Muscle layer of duodenum (tissue), 2 donors: ENCODE results near the gene ZNF107.
A peak's percentile ranks its signal among the peaks of the same experiment; 100 is the strongest.
"Not testable (repeated sequence)": the region's sequence is repeated elsewhere in the genome, so short reads cannot be mapped to it uniquely, and the experiment has no call there.

Experiments
- H3K27ac ChIP-seq: one replicate; pipeline ENCODE4 v1.7.0; 2013; ENCODE audit warnings: mild to moderate bottlenecking, low read length
- H3K27me3 ChIP-seq: one replicate; pipeline ENCODE4 v1.7.0; 2013; ENCODE audit warnings: low read depth, mild to moderate bottlenecking, control low read depth, low read length
- H3K36me3 ChIP-seq, 2 donors: one replicate each; pipeline ENCODE4 v1.7.0; 2013; ENCODE audit warnings: low read length in 2 of 2, control low read depth in 1 of 2, mild to moderate bottlenecking in 1 of 2; ENCODE audit not compliant: insufficient read depth in 2 of 2, control insufficient read depth in 1 of 2
- H3K4me1 ChIP-seq, 2 donors: one replicate each; pipeline ENCODE4 v1.7.0; 2013; ENCODE audit warnings: low read length in 2 of 2, mild to moderate bottlenecking in 2 of 2, control low read depth in 1 of 2, moderate library complexity in 1 of 2; ENCODE audit not compliant: insufficient read depth in 2 of 2, control insufficient read depth in 1 of 2
- H3K4me3 ChIP-seq, 2 donors: one replicate each; pipeline ENCODE4 v1.7.0; 2013; ENCODE audit warnings: low read length in 2 of 2, low read depth in 1 of 2, mild to moderate bottlenecking in 1 of 2
- H3K9me3 ChIP-seq, 2 donors: one replicate each; pipeline ENCODE4 v1.7.0; 2013; ENCODE audit warnings: low read length in 2 of 2, control low read depth in 1 of 2, mild to moderate bottlenecking in 1 of 2; ENCODE audit not compliant: control insufficient read depth in 1 of 2
- donor health status: healthy.

The ZNF107 gene

GRCh38 chr7:64686493-64687184, 20.7 kb downstream of the ZNF107 start:
- peaks cover 22 to 47% of the 10 kb centered on the region in 2 donors for H3K36me3 ChIP-seq
- H3K9me3 ChIP-seq: no peaks in the 10 kb centered on the region
- H3K27me3 ChIP-seq: no peaks in the 10 kb centered on the region
- no peak overlapping the region for H3K27ac ChIP-seq
- H3K4me1 ChIP-seq: peaks cover 0 to 5% of the 10 kb centered on the region in 2 donors
- H3K4me3 ChIP-seq: no peak overlapping the region

DNA sequence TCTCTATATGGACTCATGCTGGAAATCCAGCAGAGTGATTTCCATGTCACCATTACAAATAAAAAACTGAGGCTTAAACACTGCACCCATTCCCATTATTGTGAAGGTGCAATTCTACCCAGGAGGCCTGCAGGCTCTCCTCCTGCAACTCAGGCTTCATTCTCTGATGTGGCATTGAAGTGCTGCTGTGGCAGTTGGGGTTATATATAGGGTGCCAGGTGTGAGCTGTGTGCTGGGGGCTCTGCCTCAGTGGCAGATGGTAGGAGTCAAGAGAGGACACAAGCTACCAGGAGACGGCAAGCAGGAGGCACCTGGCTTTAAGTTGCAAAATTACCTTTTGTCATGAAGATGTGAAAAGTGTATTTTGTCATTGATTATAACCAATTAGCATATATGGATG, 21.3 kb downstream of the ZNF107 start:
- Histone ChIP-seq H3K4me3 (no peak overlapping the region), H3K9me3 (no peaks in the 10 kb centered on the region), H3K27ac (no peak overlapping the region), H3K27me3 (no peaks in the 10 kb centered on the region), H3K36me3 (peaks cover 22 to 47% of the 10 kb centered on the region in 2 donors), H3K4me1 (peaks cover 0 to 5% of the 10 kb centered on the region in 2 donors)

DNA sequence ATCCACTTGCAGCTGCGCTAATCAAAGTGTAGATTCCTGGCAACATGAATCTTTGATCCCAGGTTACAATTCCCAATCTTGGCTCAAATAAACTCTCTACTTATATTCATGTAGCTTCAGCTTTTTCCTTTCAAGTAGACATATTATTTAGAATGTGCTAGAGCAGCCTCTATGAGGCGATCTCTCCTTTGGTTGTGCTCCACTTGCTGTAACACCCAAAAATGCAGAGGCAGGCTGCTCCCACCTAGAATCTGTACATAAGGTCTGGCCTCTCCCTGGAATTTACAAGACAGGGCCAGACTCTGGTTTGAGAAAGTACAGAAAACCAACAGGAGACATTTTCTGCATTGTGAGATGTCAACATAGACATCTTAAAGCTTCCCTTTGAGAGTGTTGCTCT, 23.1 kb downstream of the ZNF107 start:
- peaks cover 20 to 37% of the 10 kb centered on the region in 2 donors for H3K36me3 ChIP-seq
- no peaks in the 10 kb centered on the region for H3K27me3 ChIP-seq
- no peaks in the 10 kb centered on the region for H3K9me3 ChIP-seq
- H3K4me1 ChIP-seq: peaks cover 0 to 5% of the 10 kb centered on the region in 2 donors
- H3K27ac ChIP-seq: no peak overlapping the region
- no peak overlapping the region for H3K4me3 ChIP-seq

GRCh38 chr7:64691831-64692230, 25.9 kb downstream of the ZNF107 start:
- H3K27me3 ChIP-seq: no peaks in the 10 kb centered on the region
- no peak overlapping the region for H3K27ac ChIP-seq
- H3K4me3 ChIP-seq: no peak overlapping the region
- no peaks in the 10 kb centered on the region for H3K9me3 ChIP-seq
- peaks cover 0 to 5% of the 10 kb centered on the region in 2 donors for H3K4me1 ChIP-seq
- H3K36me3 ChIP-seq: peaks cover under 1 to 20% of the 10 kb centered on the region in 2 donors

GRCh38 chr7:64697863-64698262, 31.9 kb downstream of the ZNF107 start:
- H3K27me3 ChIP-seq, H3K9me3 ChIP-seq, H3K27ac ChIP-seq, H3K4me3 ChIP-seq, H3K4me1 ChIP-seq: not testable (repeated sequence)
- H3K36me3 ChIP-seq: peaks cover 0 to 23% of the 10 kb centered on the region in 2 donors

GRCh38 chr7:64706625-64707292, 40.8 kb downstream of the ZNF107 start:
- peaks cover 42 to 50% of the 10 kb centered on the region in 2 donors for H3K9me3 ChIP-seq
- no peak overlapping the region for H3K27ac ChIP-seq
- no peaks in the 10 kb centered on the region for H3K27me3 ChIP-seq
- H3K4me3 ChIP-seq: peak overlapping the region in 1 of 2 donors; percentile 41
- H3K36me3 ChIP-seq: peaks cover 4 to 22% of the 10 kb centered on the region in 2 donors
- H3K4me1 ChIP-seq: no peaks in the 10 kb centered on the region

- not testable (repeated sequence) for H3K36me3 ChIP-seq, H3K4me3 ChIP-seq, H3K4me1 ChIP-seq, H3K27ac ChIP-seq, H3K27me3 ChIP-seq
- H3K9me3 ChIP-seq: peaks cover 0 to 12% of the 10 kb centered on the region in 2 donors
Observed at GRCh38 chr7:64717896-64718295, 52.0 kb downstream of the ZNF107 start.

DNA sequence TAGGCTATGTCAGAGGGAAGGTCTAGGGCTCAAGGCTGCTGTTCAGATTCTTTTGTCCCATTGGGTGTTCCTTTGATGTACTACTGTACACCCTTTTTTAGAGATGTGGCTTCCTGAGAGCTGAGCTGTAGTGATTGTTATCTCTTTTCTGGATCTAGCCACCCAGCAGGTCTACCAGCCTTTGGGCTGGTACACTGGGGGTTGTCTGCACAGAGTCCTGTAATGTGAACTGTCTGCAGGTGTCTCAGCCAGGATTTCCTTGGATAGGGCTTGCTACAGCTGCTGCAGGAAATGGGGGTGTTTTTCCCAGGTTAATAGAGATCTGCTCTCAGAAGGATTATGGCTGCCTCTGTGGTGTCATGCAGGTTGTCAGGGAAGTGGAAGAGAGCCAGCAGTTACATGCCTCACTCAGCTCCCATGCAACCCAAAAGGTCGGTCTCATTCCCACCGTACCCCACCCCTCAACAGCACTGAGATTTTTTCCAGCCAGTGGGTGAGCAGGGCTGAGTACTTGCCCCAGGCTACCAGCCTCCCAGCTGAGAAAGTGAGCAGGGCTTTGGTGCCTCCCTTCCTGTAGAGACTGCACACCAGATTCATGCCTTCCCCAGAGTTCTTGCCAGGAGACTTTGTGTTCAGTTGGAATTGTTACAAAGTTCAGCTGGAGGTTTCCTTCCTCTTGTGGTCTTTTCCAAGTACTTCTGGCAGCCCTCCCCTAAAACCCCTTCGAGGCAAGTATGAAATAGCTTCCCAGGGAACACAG, 63.3 kb downstream of the ZNF107 start:
- H3K4me3 ChIP-seq: no peak overlapping the region
- H3K27me3 ChIP-seq: no peaks in the 10 kb centered on the region
- peaks cover 0 to 6% of the 10 kb centered on the region in 2 donors for H3K9me3 ChIP-seq
- H3K36me3 ChIP-seq: no peaks in the 10 kb centered on the region
- no peaks in the 10 kb centered on the region for H3K4me1 ChIP-seq
- H3K27ac ChIP-seq: no peak overlapping the region

DNA sequence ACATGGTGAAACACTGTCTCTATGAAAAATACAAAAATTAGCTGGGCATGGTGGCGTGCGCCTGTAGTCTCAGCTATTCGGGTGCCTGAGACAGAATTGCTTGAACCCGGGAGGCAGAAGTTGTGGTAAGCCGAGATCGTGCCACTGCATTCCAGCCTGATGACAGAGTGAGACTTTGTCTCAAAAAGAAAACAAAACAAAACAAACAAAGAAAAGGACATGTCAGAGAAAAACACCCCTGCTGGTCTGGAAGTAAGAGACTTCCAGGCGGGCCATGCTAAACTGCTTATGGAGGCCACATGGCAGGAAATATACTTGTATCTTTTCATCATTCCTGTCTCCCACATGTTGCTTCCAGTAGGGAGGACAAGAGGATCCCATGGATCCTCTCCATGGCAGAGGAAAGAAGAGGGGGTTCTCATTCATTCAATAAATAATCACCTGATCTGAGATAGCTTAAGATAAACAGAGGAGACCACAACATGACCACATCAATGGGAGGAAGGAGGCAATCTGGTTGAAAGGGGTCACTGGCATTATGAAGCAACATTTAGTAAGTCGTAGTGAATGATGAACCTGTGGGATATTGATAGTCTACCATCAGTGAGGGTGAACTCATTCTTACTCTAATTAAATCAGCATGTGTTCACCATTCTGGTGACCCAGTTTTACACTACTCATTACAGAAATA, 67.8 kb downstream of the ZNF107 start:
- H3K36me3 ChIP-seq: no peaks in the 10 kb centered on the region
- H3K4me1 ChIP-seq: no peaks in the 10 kb centered on the region
- H3K27ac ChIP-seq: no peak overlapping the region
- H3K9me3 ChIP-seq: peaks cover 0 to 3% of the 10 kb centered on the region in 2 donors
- H3K27me3 ChIP-seq: no peaks in the 10 kb centered on the region
- no peak overlapping the region for H3K4me3 ChIP-seq

DNA sequence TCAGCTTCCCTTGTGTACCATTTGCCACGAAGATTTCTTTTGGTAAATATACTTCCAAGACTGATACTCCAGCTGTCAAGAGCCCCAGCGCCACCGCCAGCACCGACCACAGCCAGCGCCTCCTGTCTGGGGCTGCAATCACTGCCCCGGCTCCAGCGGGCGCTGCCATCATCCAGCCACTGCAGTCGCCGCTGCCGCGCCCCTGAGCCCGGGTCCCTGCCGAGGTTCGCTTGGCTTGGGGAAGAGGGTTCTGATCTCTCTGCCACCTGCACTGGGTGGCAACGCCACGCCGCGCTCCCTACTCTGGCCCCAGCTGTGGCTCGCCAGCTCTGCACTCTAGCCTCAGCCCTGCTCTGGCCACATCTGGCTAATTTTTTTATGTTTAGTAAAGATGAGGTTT, 70.6 kb downstream of the ZNF107 start:
- no peaks in the 10 kb centered on the region for H3K4me1 ChIP-seq
- H3K27me3 ChIP-seq: no peaks in the 10 kb centered on the region

DNA sequence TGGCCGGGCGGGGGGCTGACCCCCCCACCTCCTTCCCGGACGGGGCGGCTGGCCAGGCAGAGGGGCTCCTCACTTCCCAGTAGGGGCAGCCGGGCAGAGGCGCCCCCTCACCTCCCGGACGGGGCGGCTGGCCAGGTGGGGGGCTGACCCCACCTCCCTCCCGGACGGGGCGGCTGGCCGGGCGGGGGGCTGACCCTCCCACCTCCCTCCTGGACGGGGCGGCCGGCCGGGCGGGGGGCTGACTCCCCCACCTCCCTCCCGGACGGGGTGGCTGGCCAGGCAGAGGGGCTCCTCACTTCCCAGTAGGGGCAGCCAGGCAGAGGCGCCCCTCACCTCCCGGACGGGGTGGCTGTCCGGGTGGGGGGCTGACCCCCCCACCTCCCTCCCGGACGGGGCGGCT, 72.5 kb downstream of the ZNF107 start:
- not testable (repeated sequence) for H3K36me3 ChIP-seq, H3K27me3 ChIP-seq, H3K4me3 ChIP-seq, H3K9me3 ChIP-seq, H3K27ac ChIP-seq, H3K4me1 ChIP-seq

More for the DNA sequence above, 70.6 kb downstream of the ZNF107 start:
- H3K27ac ChIP-seq: no peak overlapping the region
- no peak overlapping the region for H3K4me3 ChIP-seq
- H3K36me3 ChIP-seq: no peaks in the 10 kb centered on the region
- H3K9me3 ChIP-seq: no peaks in the 10 kb centered on the region
